Vagina (tissue), 2 donors: ENCODE measurements around the gene STK32B.

Source experiments
- CTCF ChIP-seq, 3 experiments: fragments of 450-650 bp in 2 of 3; fragments of 200-600 bp in 1 of 3; sonication (generic) in 1 of 3; IDR thresholded peaks; one replicate each; pipeline ENCODE4 v1.5.1; 2017 to 2019; ENCODE audit warnings: antibody characterized with exemption in 3 of 3, mild to moderate bottlenecking in 2 of 3, moderate library complexity in 2 of 3
- POLR2A ChIP-seq, 2 donors: fragments of 450-650 bp; IDR thresholded peaks; one replicate each; pipeline ENCODE4 v1.6.1; 2017; ENCODE audit warnings: antibody characterized with exemption in 2 of 2, mild to moderate bottlenecking in 2 of 2, moderate library complexity in 2 of 2

GRCh38 chr4:5184606-5185005 is 133.3 kb downstream of the STK32B start:
- TF ChIP-seq CTCF (IDR thresholded peaks at IDR 0.05) (no peak), POLR2A (IDR thresholded peaks at IDR 0.05) (no peak)
